GM12878 (cell line): Measurements from ENCODE around the gene USP47. TPM values are rescaled to one million over a fixed set of nuclear protein-coding genes. Genes with fewer than 3 reads are reported as not detected.

Experiments used
- ATAC-seq: fragments of 200-7000 bp; cut with Tn5 transposase; 3 replicates; pipeline ENCODE4 v1.9.1; 2020; ENCODE audit warnings: mild to moderate bottlenecking, moderate library complexity
- BruUV-seq: library from RNA; stranded (reverse); fragments of 400-500 nt; replicated peaks from 2 replicates; lab custom pipeline; 2021; lab: Mats Ljungman, UMichigan
- CTCF ChIA-PET: fragments of 300-600 bp; sonication (Branson Sonifier 250); formaldehyde crosslinking; extraction: SDS; loops from one replicate; lab custom pipeline; 2021; ENCODE audit warnings: inconsistent platforms; lab: Yijun Ruan, JAX
- POLR2A ChIA-PET: fragments of 350-600 bp; formaldehyde crosslinking; extraction: SDS; loops from one replicate; lab custom pipeline; 2021; ENCODE audit warnings: inconsistent platforms; lab: Charles Lee
- RAD21 ChIA-PET: fragments of 300-600 bp; sonication (Branson Sonifier 250); formaldehyde crosslinking; loops from one replicate; lab custom pipeline; 2023; ENCODE audit warnings: antibody characterized with exemption; ENCODE audit not compliant: unreplicated experiment; lab: Charles Lee
- SMC1A ChIA-PET: fragments of 300-600 bp; sonication (Branson Sonifier 250); formaldehyde crosslinking; loops from one replicate; lab custom pipeline; 2023; ENCODE audit not compliant: unreplicated experiment, uncharacterized antibody; lab: Charles Lee
- DNase-seq: peaks from one replicate; pipeline ENCODE4 v3.0.0-alpha.2; 2011; ENCODE audit warnings: low read depth, low spot score
- FAIRE-seq: peaks from 3 replicates; lab custom pipeline; 2011; peaks lifted over from hg19 to GRCh38; lab: Jason Lieb, UNC
- H2AFZ ChIP-seq: 2 replicates; pipeline ENCODE4 v1.6.0; 2011; ENCODE audit warnings: low read depth, low read length, control low read depth; ENCODE audit not compliant: control insufficient read depth
- H3K27ac ChIP-seq: 2 replicates; pipeline ENCODE4 v1.5.1; 2011; ENCODE audit warnings: control low read depth; ENCODE audit not compliant: control insufficient read depth, insufficient read depth
- H3K27me3 ChIP-seq, 2 experiments: replicated peaks in 1 of 2; 2 replicates each; pipeline versions ENCODE4 v1.6.0 to v1.6.1; 2011; ENCODE audit warnings: low read length in 1 of 2; ENCODE audit not compliant: control insufficient read depth in 2 of 2, insufficient read depth in 2 of 2
- H3K36me3 ChIP-seq, 2 experiments: 2 replicates each; pipeline ENCODE4 v1.5.1; 2011; ENCODE audit warnings: low read length in 1 of 2; ENCODE audit not compliant: control insufficient read depth in 2 of 2, insufficient read depth in 2 of 2
- H3K4me1 ChIP-seq: 2 replicates; pipeline ENCODE4 v1.6.1; 2011; ENCODE audit warnings: mild to moderate bottlenecking, low read length, moderate library complexity, mixed read lengths; ENCODE audit not compliant: control insufficient read depth, insufficient read depth
- H3K4me2 ChIP-seq: 2 replicates; pipeline ENCODE4 v1.6.0; 2011; ENCODE audit warnings: control low read depth; ENCODE audit not compliant: control insufficient read depth, insufficient read depth
- H3K4me3 ChIP-seq: fragments of 200-600 bp; sonication (generic); 2 replicates; pipeline ENCODE4 v1.5.1; 2016
- H3K79me2 ChIP-seq: 2 replicates; pipeline ENCODE4 v1.6.0; 2011; ENCODE audit warnings: low read length; ENCODE audit not compliant: control insufficient read depth, insufficient read depth
- H3K9ac ChIP-seq: 2 replicates; pipeline ENCODE4 v1.8.0; 2011; ENCODE audit warnings: low read length, control low read depth, mixed read lengths; ENCODE audit not compliant: control insufficient read depth, insufficient read depth
- H3K9me3 ChIP-seq: replicated peaks from 3 replicates; pipeline ENCODE4 v1.5.1; 2011; ENCODE audit warnings: mild to moderate bottlenecking, low read length; ENCODE audit not compliant: control insufficient read depth, insufficient read depth
- H4K20me1 ChIP-seq: 2 replicates; pipeline ENCODE4 v1.6.0; 2011; ENCODE audit not compliant: control insufficient read depth, insufficient read depth
- NR2C2 ChIP-seq: IDR thresholded peaks from 2 replicates; pipeline ENCODE4 v1.6.1; 2011; ENCODE audit warnings: borderline replicate concordance, low read depth; ENCODE audit not compliant: control insufficient read depth, insufficient read length
- SIN3A ChIP-seq: IDR thresholded peaks from 2 replicates; pipeline ENCODE4 v1.6.1; 2012; ENCODE audit warnings: low read depth, low read length, improper control_type of control experiment
- SPI1 ChIP-seq: IDR thresholded peaks from 2 replicates; pipeline ENCODE4 v1.6.1; 2011; ENCODE audit warnings: low read depth, mild to moderate bottlenecking, low read length, moderate library complexity, borderline replicate concordance; ENCODE audit not compliant: insufficient read depth
- SRF ChIP-seq, 2 experiments: IDR thresholded peaks; 2 replicates each; pipeline ENCODE4 v1.6.1; 2011; ENCODE audit warnings: low read depth in 2 of 2, low read length in 2 of 2, mild to moderate bottlenecking in 1 of 2, moderate library complexity in 1 of 2
- STAT3 ChIP-seq: IDR thresholded peaks from 2 replicates; pipeline ENCODE4 v1.6.1; 2011; ENCODE audit warnings: low read depth, low read length, improper control_type of control experiment
- ZBED1 ChIP-seq: IDR thresholded peaks from 2 replicates; pipeline ENCODE4 v1.6.1; 2016; ENCODE audit warnings: borderline replicate concordance
- WGBS: methylation state at CpG from one replicate; pipeline ENCODE4 v1.1.6; 2016; ENCODE audit warnings: low lambda C conversion rate; ENCODE audit not compliant: insufficient replicate concordance, insufficient coverage; ENCODE audit errors: missing lambda C conversion rate; 5-methylcytosine and 5-hydroxymethylcytosine counted together
- in situ Hi-C: fragments of 300-500 bp; cut with MboI; formaldehyde crosslinking; loops from 9 replicates; pipeline ENCODE4 v1.14.3; 2018; ENCODE audit warnings: mixed read lengths
- intact Hi-C: fragments of 100-400 bp; cut with micrococcal nuclease; formaldehyde crosslinking; loops from one replicate; pipeline ENCODE4 v1.14.2; 2022; ENCODE audit not compliant: unreplicated experiment
- polyA plus RNA-seq, 11 experiments: library from polyadenylated mRNA; depleted of rRNA in 4 of 11; unstranded in 6 of 11; stranded (reverse) in 5 of 11; fragments of >200 nt; fragmentation: Nextera tagmentation in 4 of 11; fragmentation: Illumina TruSeq in 1 of 11; extraction: Ambion mirVana in 4 of 11; extraction: Trizol in 1 of 11; gene quantifications; 1 replicate in 1 of 11; 2 replicates in 10 of 11; pipeline versions ENCODE4 v1.2.1 to v1.2.3, GENCODE V29; 2011 to 2016; ENCODE audit warnings: inconsistent platforms in 2 of 11, missing spikeins in 2 of 11, low read depth in 1 of 11
- total RNA-seq, 4 experiments: library from RNA; depleted of rRNA in 3 of 4; stranded (reverse); fragments of >200 nt in 3 of 4; fragmentation: Illumina TruSeq in 1 of 4; extraction: Trizol in 1 of 4; gene quantifications; 2 replicates each; pipeline versions ENCODE4 v1.2.1 to v1.2.3, GENCODE V29; 2013 to 2021
- TF ChIP-seq, protein P1 (sequence below): fragments of 450-650 bp; IDR thresholded peaks from 2 replicates; pipeline ENCODE4 v1.6.1; 2016; ENCODE audit warnings: mild to moderate bottlenecking
- TF ChIP-seq, protein P2 (sequence below), 3 experiments: IDR thresholded peaks in 2 of 3; conservative IDR thresholded peaks in 1 of 3; 2 replicates each; pipeline ENCODE4 v1.5.1; 2011; ENCODE audit warnings: low read depth in 3 of 3, low read length in 3 of 3, mild to moderate bottlenecking in 3 of 3, control low read depth in 2 of 3, moderate library complexity in 2 of 3, inconsistent platforms in 1 of 3, mixed read lengths in 1 of 3; ENCODE audit not compliant: control insufficient read depth in 2 of 3, insufficient read depth in 1 of 3; ENCODE audit errors: extremely low read depth in 1 of 3

Gene USP47
- total and polyA plus RNA-seq, 10 of the 15 experiments (the other 5 are each of a cell fraction or from before 2014, with no cell fraction given), result 13.9 to 54.0 (median 31.6) TPM

DNA sequence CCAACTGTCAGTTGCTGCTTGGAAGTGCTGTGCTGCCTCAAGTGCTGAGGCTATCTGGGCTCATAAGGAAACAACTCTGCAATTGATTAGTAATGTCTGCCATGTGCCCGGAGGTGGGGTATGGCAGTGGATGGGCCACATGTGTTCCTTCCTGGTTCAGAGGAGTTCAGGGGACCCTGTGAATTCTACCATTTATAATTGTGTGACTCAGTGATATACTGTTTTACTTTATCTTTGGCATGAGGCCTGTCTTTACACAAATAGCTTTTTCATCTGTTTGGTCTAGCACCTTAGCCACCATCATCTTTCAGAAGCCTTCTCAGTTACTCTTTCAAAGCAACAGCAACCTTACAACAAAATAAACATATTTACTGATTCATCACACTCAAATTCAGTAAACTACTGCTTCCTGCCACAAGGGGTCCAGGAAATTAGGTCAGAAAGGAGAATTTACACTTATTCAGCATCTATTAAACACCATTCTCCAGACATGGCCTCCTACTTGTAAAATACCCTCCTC lies 145.8 kb downstream of the USP47 start:
- 47% methylated on average over 1 of the region's 1 CpG for WGBS
- Histone ChIP-seq H4K20me1 (no peaks in the 10 kb centered on the region), H3K4me2 (no peak overlapping the region), H3K27me3 (peaks cover 0 to under 1% of the 10 kb centered on the region in 2 experiments; a peak in 1 of 4 replicates), H3K9me3 (no peaks in the 10 kb centered on the region), H3K79me2 (no peaks in the 10 kb centered on the region), H3K4me1 (no peaks in the 10 kb centered on the region), H2AFZ (no peak overlapping the region), H3K4me3 (no peak overlapping the region), H3K27ac (no peak overlapping the region), H3K36me3 (no peaks in the 10 kb centered on the region), H3K9ac (no peak overlapping the region)
- DNase-seq (no peak), FAIRE-seq (no peak), ATAC-seq (no peak; the same call in 2 of the 3 replicates)
- in situ Hi-C loops, result no loop called here
- no TSS peak for BruUV-seq
- ChIA-PET CTCF (no interaction called here), RAD21 (no interaction called here), SMC1A (no interaction called here), POLR2A (no interaction called here)
- TF ChIP-seq SIN3A (no peak), ZBED1 (no peak), SRF (IDR thresholded peaks at IDR 0.05; ENCODE audit: low read depth in 2 of 2, low read length in 2 of 2) (peak in 1 of 2 experiments; percentile 57; a peak in 1 of 4 replicates), NR2C2 (peak; percentile 35), SPI1 (no peak), STAT3 (no peak)
- TF ChIP-seq, protein P1, sequence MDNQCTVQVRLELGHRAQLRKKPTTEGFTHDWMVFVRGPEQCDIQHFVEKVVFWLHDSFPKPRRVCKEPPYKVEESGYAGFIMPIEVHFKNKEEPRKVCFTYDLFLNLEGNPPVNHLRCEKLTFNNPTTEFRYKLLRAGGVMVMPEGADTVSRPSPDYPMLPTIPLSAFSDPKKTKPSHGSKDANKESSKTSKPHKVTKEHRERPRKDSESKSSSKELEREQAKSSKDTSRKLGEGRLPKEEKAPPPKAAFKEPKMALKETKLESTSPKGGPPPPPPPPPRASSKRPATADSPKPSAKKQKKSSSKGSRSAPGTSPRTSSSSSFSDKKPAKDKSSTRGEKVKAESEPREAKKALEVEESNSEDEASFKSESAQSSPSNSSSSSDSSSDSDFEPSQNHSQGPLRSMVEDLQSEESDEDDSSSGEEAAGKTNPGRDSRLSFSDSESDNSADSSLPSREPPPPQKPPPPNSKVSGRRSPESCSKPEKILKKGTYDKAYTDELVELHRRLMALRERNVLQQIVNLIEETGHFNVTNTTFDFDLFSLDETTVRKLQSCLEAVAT, result peak; percentile 96
- TF ChIP-seq, protein P2, sequence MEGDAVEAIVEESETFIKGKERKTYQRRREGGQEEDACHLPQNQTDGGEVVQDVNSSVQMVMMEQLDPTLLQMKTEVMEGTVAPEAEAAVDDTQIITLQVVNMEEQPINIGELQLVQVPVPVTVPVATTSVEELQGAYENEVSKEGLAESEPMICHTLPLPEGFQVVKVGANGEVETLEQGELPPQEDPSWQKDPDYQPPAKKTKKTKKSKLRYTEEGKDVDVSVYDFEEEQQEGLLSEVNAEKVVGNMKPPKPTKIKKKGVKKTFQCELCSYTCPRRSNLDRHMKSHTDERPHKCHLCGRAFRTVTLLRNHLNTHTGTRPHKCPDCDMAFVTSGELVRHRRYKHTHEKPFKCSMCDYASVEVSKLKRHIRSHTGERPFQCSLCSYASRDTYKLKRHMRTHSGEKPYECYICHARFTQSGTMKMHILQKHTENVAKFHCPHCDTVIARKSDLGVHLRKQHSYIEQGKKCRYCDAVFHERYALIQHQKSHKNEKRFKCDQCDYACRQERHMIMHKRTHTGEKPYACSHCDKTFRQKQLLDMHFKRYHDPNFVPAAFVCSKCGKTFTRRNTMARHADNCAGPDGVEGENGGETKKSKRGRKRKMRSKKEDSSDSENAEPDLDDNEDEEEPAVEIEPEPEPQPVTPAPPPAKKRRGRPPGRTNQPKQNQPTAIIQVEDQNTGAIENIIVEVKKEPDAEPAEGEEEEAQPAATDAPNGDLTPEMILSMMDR (IDR thresholded peaks at IDR 0.05 in 2 of 3, conservative IDR thresholded peaks at IDR 0.05 in 1 of 3; ENCODE audit: control insufficient read depth in 2 of 3, extremely low read depth in 1 of 3, insufficient read depth in 1 of 3, low read depth in 3 of 3, low read length in 3 of 3), result peak in 2 of 3 experiments; percentile 2 to 36; a peak in 1 of 6 replicates
- intact Hi-C loops, result no loop called here
